Brain pericyte (primary cell): ENCODE data around the gene ARHGEF37.

Experiments used
- DNase-seq: peaks from one replicate; pipeline ENCODE4 v3.0.0-alpha.2; 2012; ENCODE audit warnings: low read depth, low spot score

ARHGEF37 gene

DNA sequence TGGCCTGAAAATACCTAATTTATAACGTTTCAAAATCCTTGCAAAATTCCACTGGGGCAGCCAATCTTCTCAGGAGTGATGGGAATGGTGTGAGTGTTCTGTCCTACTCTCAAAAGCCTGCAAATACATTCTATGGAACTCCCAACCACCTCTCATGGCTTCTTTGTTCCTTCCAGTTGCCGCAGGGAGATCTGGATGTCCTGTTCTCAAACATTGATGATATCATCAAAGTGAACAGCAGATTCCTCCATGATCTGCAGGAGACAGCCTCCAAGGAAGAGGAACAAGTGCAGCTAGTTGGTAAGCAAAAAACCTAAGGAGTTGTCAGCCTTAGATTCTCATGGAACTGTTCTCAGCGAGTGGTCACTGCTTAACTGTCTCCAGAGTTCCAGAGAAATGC lies 19.6 kb downstream of the ARHGEF37 start:
- no peak for DNase-seq

DNA sequence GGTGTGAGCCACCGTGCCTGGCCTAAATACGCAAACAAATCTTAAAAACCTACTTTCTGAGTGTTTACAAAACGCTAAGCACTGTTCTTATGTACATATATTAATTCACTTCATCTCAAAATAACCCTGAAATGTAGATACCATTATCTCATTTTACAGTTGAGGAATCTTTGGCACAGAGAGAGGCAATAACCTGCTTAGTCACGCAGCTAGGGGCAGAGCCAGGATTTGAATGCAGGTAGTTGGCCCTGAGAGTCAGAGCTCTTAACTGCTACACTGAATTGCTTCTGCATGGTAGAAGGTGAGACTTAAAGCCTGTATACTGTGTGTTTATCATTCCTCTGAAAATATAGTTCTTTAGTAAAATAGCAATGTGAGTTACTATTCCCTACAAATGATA lies 21.9 kb downstream of the ARHGEF37 start:
- DNase-seq, result no peak

DNA sequence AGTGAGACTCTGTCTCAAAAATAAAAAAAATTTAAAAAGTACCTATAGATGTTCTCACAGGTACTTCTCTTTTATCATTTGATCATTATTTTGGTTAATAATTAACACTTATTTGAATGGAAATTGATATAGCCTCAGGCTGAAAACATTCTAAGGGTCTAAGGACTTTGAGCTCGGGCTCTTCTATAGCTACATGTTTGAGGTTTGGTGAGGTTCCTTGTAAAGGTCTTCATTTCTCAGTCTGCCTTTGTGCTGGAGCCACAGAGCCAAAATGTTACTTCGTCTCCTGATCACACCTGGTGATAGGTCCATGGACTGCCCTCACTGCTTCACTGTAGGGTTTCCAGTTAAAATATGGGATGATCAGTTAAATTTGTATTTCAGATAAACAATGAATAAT lies 22.6 kb downstream of the ARHGEF37 start:
- no peak for DNase-seq

DNA sequence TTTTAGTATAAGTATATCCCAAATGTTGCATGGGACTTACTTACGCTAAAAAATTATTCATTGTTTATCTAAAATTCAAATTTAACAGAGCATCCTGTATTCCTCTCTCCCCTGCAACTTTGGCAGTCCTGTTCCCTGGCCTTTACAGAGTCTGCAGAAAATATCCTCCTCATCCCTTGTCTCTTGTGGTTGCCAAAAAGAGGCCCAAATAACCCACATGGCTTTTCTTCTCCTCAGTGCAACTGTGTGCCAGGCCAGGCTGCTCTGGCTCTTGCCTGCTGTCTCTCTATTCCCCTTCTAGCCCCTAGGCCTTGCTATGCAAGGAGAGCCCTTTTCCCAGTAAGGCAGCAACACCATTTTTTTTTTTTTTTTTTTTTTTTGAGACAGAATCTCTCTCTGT lies 23.0 kb downstream of the ARHGEF37 start:
- DNase-seq, result no peak

DNA sequence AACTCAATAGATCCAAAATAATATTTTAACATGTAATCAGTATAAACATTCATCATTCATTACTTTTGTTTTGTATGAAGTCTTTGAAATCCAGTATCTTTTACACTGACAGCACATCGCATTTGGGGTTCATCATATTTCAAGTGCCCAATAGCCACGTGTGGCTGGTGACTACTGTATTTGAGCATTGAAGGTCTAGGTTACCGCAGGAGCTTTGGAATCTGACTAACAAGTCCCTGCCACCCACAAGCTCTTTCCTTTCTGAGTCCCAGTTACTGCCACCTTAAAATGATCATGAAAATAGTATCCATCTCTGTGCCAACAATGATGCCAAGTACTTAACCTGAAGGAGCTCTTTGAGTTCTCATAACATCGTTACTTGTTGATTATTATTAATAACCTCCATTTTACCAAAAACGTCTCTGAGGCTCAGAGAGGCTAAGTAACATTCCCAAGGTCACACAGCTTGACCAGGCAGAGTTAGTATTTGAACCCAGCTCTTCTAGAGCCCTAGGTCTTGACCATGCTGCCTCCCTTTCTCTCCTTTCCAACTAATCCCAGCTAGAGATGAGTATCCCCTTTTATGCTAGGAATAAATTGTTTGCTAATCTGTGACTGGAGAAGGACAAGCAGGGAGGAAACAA lies 24.2 kb downstream of the ARHGEF37 start:
- no peak for DNase-seq

DNA sequence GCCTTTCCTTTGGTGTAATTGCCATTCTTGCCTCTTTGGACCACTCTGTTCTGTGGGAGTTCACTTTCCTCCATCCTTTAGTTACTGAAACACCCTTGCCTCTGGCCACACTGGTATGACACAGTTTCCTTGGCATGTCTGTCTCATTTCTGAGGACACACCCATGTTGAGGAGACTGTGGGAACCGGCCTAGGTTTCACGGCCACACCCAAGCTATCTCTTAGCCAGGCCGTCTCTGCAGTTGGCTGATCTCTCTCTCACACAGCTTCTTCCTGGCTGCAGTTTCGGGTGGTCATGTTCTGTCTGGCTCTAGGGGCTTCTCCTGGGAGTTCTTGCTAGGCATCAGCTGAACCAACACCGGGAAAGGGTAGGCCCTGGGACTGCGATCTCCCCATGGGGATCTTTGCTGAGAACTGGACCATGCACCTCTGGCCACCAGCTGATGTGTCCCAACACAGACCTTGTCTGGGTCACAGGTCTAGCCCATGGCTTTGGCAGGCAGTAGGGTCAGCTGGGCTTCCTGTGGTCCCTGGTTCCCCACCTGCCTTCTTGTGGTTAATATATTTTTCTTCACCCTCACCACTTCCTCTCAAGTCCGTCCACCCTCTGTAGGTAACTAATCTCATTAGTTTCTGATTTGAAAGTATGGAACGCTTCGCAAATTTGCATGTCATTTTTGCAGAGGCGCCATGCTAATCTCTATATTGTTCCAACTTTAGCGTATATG lies 24.9 kb downstream of the ARHGEF37 start:
- no peak for DNase-seq

DNA sequence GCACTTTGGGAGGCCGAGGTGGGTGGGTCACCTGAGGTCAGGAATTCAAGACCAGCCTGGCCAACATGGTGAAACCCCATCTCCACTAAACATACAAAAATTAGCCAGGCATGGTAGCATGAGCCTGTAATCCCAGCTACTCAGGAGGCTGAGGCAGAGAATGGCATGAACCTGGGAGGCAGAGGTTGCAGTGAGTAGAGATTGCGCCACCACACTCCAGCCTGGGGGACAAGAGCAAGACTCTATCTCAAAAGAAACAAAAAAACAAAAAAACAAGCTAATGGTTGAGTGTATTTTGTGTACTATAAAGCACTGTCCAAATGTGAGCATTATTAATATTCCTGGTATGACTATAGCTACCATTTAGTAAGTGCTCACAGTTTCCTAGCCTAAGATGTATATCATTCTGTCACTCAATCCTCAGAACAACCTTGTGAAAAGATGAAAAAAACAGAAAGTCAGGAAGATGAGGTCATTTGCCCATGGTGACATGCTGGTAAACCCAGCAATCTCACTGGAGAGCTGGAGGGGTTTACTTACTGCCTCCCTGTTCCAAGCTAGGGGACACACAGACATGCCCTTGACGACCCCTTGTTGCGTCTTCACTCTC lies 27.7 kb downstream of the ARHGEF37 start:
- no peak for DNase-seq

DNA sequence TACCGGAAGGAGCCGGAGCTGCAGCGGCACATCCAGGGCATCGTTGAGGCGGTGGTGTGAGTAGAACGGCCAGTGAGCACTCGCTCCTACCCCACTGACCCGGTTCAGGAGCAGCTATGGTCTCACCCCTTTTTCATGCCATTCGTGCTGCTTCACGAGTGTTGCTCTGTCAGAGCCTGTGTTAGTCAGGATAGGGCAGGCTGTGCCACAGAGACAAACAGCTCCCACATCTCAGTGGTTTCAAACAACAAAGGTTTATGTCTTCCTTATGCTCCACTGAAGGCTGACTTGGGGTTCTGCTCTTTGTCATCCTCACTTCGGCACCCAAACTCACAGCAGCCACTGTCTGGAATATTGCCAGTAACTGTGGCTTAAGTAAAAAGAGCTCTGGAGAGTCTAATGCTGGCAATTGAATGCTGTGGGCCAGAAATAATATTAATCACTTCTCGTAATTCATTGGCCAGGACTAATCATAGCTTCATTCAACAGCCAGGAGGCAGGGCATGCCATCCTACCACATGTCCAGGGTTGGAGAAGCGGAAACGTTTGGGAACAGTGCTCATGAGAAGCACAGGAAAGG lies 28.4 kb downstream of the ARHGEF37 start:
- no peak for DNase-seq

DNA sequence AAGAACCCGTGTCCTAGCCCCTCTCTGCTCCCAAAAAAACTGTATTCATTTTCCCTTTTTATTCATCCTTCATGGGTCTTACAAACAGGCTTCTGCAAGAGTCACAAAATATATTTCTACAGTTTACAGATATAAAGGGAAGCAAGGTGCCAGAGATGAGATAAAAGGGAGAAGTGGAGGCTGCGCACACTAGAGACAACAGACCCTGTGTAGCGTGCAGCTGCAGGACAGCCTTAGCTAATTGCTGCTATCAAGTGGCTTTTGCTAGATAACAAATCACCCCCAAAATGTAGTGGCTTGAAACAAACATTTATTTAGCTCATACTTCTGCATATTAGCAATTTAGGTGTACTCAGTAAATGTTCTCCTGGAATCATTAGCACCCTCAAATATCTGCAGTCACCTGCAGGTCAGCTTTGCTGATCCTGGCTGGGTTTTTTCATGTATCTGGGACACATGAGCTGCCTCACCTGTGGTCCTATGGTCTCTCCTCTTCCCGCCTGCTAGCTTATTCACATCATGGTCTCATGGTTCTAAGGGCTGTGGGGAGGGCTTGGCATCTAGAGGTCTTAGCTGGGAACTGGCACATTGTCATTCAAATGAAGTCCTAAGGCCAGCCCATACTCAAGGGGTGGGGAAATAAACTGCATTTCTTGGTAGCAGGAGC lies 29.4 kb downstream of the ARHGEF37 start:
- DNase-seq, result no peak

DNA sequence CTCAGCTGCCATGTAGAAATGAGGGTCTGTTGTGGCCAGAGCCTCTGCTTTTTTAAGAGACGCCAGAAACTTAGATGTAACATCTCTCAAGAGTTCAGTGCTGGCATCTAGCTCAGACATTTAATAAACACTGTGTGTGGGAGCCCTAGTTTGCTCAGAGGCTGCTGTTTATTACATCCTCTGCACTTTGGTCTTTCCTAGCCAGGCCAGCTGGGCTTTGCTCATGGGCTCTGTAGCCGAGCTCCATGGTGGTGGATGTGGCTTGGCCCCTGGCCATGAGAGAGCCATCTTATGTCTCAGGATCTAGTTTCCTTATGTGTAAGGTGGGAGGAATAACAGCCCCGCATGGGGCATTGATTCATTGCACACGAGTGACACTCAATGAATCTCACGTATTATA lies 30.0 kb downstream of the ARHGEF37 start:
- DNase-seq, result peak; percentile 62

DNA sequence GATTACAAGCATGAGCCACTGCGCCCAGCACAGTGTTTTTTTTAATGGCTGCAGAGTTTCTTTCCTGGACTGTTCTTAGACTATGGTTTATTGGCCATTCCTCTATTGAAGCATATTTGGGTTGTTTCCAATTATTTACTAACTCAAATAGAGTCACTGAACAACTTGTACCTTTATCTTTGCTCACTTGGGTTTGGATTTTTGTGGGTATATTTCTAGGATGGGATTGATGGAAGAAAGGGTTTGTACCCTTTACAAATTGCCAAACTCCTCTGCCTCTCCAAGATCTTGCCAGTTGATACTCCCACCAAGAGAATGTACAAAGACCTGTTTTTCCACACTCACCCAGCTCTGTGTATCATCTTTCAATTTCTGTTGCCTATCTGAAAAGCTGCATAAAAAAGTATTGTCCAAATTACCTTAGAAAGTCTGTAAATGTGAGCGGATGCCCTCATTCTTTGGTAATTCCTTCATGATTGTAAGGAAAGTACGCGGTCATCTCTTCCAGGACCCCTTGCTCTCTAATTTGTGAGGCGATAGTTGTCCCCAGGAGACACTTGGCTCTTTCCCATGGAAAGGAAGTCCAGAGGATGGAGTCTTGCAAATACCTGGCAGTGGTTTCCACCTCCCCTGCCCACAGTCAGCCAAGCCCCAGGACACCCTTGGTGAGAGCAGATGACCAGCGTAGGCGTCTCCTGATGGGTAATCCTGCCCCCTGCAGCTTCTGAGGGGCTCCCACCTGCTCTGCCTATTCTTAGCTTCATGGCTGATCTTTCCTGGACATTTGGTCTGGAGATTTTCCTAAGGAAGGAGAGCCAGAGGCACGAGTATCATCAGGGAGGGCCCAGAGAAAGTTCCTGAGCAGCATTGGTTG lies 33.0 kb downstream of the ARHGEF37 start:
- no peak for DNase-seq

DNA sequence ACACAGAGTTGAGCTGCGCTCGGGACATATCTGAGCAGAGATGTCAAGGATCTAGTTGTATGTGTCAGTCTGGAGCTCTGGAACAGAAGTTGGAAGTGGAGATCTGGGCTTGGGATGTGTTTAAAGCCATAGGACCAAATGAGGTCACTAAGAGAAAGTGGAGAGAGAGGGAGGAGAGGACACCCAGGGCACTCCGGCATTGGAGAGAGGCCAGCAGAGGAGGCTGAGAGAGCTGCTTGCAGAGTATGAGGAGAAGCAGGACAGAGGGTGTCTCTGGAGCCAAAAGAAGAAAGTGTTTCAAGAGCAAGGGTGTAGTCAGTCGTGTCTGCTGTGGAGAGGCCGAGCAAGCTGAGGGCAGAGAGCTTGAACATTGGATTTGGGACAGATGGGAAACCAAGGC lies 34.7 kb downstream of the ARHGEF37 start:
- no peak for DNase-seq

DNA sequence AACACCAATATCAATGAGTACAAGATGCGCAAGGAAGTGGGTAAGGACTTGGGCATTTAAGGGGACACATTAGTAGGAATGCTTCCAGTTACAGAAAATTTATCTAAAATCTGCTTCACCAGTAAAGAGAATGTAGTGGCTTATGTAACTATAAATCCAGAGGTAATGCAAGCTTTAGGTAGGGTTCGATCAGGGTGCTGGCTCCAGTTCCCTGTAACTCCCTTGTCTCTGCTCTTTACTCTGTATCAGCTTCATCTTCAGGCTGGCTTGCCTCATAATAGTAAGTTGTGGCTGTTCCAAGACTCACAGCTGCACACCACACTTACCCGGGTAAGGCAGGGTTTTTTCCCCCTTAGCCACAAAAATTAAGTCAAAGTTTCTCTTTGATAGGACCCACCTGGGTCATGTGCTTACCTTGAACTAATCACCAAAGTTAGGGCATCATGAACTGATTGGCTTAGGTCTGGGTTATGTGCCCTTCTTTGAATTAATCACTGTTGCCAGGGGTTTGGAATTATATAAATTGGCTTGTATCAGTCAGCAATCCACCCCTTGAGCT lies 35.5 kb downstream of the ARHGEF37 start:
- DNase-seq, result no peak

DNA sequence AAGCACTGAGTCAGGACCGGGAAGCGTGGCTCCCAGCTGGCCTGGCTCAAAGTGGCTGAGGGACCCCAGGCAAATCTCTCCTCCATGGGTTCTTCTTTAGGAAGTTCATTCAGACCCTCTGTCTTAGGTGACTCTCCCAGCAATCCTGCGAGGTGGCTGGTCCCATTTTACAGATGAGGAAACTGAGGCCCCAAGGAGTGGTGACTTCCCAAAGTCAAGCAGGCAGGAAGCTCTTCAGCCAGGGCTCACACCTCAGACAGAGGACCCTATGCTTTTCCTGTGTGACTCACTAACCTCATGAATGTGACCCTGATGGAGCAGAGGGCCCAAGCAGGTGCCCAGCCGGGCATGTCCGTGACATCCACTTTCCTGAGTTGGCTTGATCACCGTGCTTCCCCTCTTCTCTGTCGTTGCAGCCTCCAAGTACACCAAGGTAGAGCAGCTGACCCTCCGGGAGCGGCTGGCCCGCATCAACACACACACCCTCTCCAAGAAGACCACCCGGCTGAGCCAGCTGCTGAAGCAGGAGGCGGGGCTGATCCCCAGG lies 36.5 kb downstream of the ARHGEF37 start:
- DNase-seq, result no peak

DNA sequence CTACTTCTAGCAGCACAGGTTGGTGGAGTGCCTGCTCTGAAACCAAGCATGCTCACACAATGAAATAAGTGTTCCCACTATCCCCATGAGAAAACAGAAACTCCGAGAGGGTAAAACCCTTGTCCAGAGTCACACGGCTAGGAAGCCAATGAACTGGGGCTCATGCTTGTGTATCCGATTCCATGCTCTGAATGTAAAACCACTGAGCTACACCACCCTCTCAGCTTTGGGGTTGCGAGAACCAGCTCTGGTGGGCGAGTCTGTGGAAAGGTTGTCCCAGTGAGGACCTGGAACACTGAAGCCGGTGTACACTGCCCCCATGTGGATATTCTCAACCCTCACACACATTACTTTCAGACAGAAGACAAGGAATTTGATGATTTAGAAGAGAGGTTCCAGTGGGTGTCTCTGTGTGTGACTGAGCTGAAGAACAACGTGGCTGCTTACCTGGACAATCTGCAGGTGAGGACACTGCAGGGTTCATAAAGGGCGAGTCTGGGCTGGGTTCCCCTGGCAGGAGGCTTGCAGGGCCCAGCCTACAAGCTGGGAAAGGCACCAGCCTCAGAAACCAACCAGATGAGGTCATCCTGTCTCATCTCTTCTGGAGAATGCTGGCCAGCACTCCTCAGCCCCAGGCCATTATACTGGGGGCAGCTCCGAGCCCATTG lies 37.4 kb downstream of the ARHGEF37 start:
- peak; percentile 34 for DNase-seq

DNA sequence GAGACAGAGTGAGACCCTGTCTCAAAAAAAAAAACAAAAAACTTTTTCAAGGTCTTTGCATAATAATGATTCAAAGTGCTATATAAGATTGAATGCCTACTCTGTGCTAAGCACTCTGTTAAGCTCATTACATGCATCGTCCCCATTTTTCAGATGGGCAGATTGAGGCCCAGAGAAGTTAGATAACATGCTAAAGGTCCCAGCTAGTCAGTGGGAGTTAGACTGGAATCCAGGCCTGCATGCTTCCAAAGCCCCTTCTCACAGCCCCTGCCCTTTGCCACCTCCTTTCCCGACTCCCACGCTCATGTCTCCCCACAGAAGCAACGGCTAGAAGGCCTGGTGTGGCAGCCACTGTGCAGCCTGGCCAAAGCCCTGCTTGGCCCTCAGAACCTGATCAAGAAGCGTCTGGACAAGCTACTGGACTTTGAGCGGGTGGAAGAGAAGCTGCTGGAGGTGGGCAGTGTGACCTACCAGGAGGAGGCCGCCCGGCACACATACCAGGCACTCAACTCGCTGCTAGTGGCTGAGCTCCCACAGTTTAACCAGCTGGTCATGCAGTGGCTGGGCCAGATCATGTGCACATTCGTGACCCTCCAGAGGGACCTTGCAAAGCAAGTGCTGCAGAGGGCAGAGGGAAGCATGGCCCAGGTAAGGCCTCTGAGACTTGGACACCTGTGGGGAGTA lies 40.3 kb downstream of the ARHGEF37 start:
- DNase-seq, result no peak

DNA sequence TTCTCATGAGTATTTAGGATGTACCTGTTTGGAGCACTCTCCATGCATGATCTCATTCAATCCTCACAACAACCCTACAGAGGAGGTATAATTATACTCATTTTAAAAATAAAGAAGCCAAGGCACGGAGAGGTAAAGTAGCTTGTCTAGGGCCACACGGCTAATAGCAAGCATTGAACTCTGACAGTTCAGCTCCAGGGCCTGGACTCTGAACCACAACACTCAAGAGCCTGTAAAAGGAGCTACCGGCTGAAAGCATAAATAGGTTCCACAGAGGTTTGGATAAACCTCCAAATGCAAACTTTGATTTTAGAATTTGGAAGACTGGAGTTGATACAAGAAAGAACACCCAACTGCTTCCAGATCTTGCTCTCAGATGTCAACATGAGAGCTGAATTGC lies 41.2 kb downstream of the ARHGEF37 start:
- no peak for DNase-seq

DNA sequence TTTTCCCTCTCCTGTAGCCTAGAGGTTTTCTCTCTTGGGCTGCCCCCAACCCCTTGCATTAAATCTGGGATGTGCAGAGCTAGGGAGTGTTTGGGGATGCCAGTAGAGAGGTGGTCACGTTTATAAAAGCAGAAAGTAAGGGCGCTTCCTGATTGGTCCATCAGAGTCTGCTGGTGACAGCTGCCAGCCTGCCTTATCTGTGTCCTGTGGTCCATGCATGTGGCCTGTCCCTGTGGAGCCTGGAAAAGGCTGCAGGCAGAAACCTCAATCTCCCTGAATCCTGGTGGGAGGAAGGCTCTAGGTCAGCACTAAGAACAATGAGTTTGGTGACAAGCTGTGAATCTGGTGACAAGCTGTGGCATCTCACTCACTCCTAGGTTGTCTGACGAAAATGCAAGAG lies 42.2 kb downstream of the ARHGEF37 start:
- DNase-seq, result no peak

DNA sequence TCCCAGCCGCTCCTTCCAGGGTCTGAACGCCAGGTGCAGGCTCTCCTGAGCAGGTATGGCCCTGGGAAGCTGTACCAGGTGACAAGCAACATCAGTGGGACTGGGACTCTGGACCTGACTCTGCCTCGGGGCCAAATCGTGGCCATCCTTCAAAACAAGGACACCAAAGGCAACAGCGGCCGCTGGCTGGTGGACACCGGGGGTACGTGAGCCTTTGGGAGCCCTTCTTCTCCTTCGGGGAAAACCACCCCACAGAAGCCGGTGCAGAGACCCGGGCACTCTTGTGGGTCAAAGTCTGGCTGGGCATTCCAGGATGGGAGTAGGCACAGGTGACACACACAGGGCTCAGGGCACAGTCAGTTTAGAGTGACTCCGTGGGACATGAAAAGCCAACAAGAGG lies 45.8 kb downstream of the ARHGEF37 start:
- DNase-seq, result no peak

DNA sequence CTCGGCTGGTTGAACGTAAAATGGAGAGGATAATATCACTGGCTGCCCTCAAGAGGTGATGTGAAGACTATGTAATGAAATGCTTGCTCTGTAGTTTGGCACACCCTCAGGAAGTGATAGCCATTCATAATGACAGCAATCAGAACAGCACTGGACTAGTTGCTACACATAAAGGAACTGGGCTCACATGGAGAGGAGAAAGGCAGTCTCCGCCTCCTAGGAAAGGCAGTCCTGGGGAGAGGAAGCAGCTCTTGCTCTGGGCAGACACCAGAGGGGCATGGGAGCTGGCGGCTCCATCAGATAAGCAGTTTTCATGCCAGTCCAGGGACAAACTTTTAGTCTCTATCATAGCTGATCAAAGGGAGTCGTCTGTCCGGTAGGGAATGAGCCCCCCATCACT lies 46.9 kb downstream of the ARHGEF37 start:
- no peak for DNase-seq
